T47D (cell line): ENCODE measurements around the gene TMEM273.

ENCODE experiments used
- DNase-seq, 2 experiments: peaks; one replicate each; pipeline versions ENCODE4 v3.0.0 to v3.0.0-alpha.2; 2011 to 2012; ENCODE audit warnings: low read depth in 1 of 2, low spot score in 1 of 2
- JUND ChIP-seq: IDR thresholded peaks from 2 replicates; pipeline ENCODE4 v1.6.1; 2012; ENCODE audit warnings: low read depth
- in situ Hi-C: cut with HindIII; loops from 2 replicates; pipeline ENCODE4 v1.10.0; 2016; ENCODE audit warnings: low sequenced_read_pairs, low pct_unique_long_range_greater_than_20kb

The TMEM273 gene

GRCh38 chr10:49151025-49151445, 37.2 kb downstream of the TMEM273 start:
- no peak for DNase-seq
- in situ Hi-C loops, result no loop called here

GRCh38 chr10:49150426-49150825, 37.8 kb downstream of the TMEM273 start:
- in situ Hi-C loops, result no loop called here
- TF ChIP-seq JUND, result no peak
- no peak for DNase-seq

More at GRCh38 chr10:49151025-49151445, 37.2 kb downstream of the TMEM273 start:
- TF ChIP-seq JUND, result no peak

- no peak for DNase-seq
- no peak for TF ChIP-seq JUND
- in situ Hi-C loops, result no loop called here
These were observed 38.3 kb downstream of the TMEM273 start for GRCh38 chr10:49149881-49150280.

- in situ Hi-C loops, result no loop called here
- no peak for DNase-seq
- TF ChIP-seq JUND, result no peak
These were observed 44.0 kb downstream of the TMEM273 start for GRCh38 chr10:49144058-49144720.

GRCh38 chr10:49143249-49143648, 44.9 kb downstream of the TMEM273 start:
- in situ Hi-C loops, result no loop called here
- TF ChIP-seq JUND, result no peak
- no peak for DNase-seq

- no peak for TF ChIP-seq JUND
- in situ Hi-C loops, result no loop called here
- no peak for DNase-seq
These were observed 46.5 kb downstream of the TMEM273 start for GRCh38 chr10:49141541-49142332.

- no peak for TF ChIP-seq JUND
- DNase-seq, result no peak
- in situ Hi-C loops, result no loop called here
These were observed 47.6 kb downstream of the TMEM273 start for GRCh38 chr10:49140304-49141177.

- in situ Hi-C loops, result no loop called here
- no peak for TF ChIP-seq JUND
- DNase-seq, result no peak
These were observed 48.4 kb downstream of the TMEM273 start for GRCh38 chr10:49139846-49140195.

GRCh38 chr10:49139028-49139845, 49.0 kb downstream of the TMEM273 start:
- no peak for DNase-seq
- in situ Hi-C loops, result no loop called here
- TF ChIP-seq JUND, result no peak

GRCh38 chr10:49138361-49138891, 49.8 kb downstream of the TMEM273 start:
- in situ Hi-C loops, result no loop called here
- no peak for DNase-seq
- no peak for TF ChIP-seq JUND

GRCh38 chr10:49136525-49136924, 51.7 kb downstream of the TMEM273 start:
- no peak for TF ChIP-seq JUND
- in situ Hi-C loops, result no loop called here
- DNase-seq, result no peak
